HG03108 (cell line): ENCODE measurements around the gene BNIP3.
"Not testable (repeated sequence)": the region's sequence is repeated elsewhere in the genome, so short reads cannot be mapped to it uniquely, and the experiment has no call there.

Experiments
- ATAC-seq: cut with Tn5 transposase; IDR thresholded peaks from one replicate; pipeline ENCODE4 v1.9.1; 2021; ENCODE audit warnings: moderate library complexity; ENCODE audit not compliant: unreplicated experiment

Gene BNIP3

GRCh38 chr10:131954356-131954965, 27.3 kb downstream of the BNIP3 start:
- ATAC-seq, result no peak

GRCh38 chr10:131949908-131950307, 31.8 kb downstream of the BNIP3 start:
- not testable (repeated sequence) for ATAC-seq

GRCh38 chr10:131949041-131949862, 32.5 kb downstream of the BNIP3 start:
- no peak for ATAC-seq

DNA sequence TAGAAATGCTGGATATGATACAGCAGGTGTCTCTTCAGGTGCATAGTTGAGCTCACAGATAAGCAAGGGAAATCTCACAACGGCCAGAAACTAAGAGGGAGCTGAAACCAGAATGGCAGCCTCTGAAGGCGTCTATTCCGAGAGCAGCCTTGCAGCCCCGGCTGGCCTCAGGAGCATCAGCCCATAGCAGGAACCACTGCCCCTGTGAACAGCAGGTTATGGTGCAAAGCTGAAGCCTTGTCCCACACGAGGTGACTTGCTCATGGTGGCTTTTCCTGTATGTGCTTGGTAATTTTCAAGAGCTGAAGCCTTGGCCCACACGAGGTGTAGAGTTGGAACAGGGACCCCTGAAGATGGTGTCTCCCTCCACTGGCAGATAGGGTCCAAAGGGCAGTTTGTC, 33.2 kb downstream of the BNIP3 start:
- ATAC-seq, result no peak

DNA sequence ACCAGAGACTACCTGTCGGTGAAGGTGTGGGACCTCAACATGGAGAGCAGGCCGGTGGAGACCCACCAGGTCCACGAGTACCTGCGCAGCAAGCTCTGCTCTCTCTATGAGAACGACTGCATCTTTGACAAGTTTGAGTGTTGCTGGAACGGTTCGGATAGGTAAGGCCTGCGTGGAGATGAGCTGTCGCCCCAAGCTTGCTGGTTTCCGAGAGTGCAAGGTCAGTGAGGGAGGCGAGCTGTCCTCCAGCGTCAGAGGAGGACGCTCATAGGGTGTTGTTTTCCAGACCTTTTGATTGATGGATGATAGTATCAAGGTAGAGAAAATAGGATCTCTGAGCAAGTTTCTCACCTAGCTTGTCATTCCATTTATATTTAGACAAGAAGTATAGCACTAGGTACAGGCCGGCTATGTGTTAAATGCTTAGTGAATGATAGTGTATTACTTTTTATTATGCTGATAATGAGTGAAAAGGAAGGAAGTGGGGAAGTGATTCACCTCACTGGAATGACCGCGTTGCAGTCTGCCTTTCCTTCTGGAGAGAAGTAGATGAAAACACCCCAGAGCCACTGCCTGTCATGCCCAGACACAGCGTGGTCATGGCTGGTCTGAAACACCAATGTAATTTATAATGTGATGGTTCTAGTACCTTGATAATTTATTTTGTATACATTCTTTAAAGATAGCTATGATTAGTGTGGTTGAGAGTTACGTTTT, 33.9 kb downstream of the BNIP3 start:
- no peak for ATAC-seq

DNA sequence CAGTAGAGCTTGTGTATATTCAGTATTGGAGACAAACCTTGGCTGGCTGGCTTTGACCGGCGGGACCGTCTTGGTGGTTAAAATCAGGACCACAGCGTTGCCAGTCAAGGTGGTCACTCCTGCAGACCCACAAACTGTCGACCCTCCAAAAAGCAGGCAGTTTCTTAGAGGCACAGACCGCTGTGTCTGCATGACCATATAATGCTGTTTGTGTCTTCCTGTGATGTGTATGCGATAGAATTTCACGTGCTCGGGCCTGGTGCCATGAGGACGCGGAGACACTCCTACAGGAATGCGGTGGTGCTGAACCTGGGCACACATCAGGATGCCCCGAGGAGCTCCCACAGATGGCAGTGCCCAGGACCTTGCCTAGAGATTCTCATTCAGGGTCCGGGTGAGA, 34.8 kb downstream of the BNIP3 start:
- no peak for ATAC-seq

GRCh38 chr10:131946321-131946751, 35.4 kb downstream of the BNIP3 start:
- no peak for ATAC-seq

GRCh38 chr10:131944976-131945695, 36.6 kb downstream of the BNIP3 start:
- ATAC-seq, result no peak

DNA sequence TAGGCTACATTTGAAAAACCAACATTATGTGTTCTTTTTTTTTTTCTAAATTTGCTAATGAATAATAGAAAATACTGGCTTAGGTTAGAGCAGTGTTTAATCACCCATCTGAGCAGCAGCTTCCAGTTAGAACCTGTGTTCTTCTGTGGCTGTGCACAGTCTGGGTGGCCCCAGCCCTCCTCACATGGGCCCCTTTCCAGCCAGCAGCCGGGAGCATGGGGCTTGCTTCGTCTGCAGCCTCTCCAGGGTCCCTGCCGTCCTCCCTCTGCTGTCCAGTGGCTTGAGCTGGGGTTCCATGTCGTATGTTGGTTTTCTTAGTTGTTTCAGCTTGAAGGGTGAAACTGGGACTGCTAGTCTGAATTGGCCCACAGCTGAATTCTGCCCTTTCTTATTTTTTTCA, 37.3 kb downstream of the BNIP3 start:
- ATAC-seq, result no peak

DNA sequence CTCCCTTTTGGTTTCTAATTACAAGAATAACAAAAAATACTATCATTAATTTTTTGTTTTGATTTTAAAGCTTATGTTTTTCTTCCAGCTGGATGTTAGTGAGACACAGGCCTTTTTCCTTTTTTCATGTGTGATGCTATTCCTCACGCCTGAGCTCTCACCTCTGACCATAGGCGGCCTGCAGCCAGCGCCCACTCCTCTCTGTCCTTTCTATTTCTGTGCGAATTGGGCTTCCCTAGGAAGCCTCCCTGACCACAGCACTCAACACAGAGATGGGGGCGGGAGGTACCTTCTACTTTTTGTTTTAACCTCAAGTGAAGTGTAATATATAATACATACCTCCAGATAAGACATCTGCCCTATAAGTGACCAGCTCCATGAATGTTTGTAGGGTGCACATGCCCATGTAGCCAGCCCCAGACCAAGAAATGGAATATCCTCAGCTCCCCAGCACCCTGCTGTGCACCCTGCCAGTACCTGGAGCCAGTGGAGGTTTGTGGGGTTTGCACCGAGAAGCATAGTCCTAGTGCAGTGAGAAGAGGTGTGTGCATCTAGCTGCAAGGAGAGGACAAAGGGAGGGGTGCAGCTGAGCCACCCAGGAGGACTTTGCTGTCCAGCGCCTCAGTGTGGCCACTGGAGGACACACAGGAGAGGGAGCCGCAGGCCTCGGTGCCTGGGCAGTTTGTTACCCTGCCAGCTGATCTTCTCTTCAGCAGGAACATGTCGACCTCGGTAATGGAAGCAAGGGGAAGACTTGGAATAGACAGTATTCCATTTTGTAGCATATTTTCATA, 38.5 kb downstream of the BNIP3 start:
- no peak for ATAC-seq

DNA sequence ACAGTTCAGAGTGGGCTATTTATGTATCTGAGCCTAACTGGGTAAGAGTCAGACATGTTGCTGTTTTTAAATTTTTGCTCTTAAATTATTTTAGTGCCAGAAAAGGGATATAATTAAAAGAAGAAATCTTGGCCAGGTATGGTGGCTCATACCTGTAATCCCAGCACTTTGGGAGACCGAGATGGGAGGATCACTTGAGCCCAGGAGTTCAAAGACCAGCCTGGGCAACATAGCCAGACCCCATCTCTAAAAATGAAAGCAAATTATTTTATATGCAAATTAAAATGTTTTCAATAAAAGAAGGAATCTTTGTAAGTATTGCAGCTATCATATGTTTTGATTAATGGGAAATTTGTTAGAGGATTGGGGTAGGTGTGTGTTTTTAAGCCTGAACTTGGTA, 39.3 kb downstream of the BNIP3 start:
- no peak for ATAC-seq

- no peak for ATAC-seq
These were observed 43.0 kb downstream of the BNIP3 start for GRCh38 chr10:131938681-131939080.

DNA sequence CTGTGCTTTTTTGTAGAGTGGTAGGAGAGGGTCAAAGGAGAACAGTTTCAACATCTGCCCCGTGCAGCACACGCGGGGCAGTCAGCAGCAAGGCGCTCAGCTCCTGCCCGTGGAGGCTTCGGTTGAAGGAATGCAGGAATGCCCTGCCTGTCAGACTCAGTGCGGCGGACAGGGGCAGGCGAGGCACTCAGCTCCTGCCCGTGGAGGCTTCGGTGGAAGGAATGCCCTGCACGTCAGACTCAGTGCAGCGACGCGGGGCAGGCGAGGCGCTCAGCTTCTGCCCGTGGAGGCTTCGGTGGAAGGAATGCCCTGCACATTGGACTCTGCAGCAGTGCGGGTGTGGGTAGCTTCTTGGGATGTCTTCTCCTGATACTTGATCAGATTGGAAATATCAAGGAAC, 43.9 kb downstream of the BNIP3 start:
- ATAC-seq, result no peak

DNA sequence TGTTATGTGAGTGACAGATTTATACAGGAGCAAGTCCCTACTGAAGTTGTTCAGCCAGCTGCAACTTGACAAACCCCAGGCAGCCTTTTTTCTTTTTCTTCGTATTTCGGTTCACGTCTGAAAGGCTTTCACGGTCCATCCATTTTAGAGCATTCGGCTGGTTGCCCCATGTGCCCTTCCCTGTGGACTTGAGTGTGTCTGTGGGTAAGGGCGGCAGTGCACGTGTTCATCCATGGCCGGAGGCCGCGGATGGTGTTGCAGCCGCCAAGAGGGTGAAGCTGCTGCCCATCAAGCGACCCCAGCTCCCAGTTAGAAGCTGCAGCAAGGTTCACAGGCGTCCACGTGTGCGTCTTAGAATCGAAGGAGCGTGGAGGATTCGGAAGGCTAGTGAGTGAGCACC, 45.0 kb downstream of the BNIP3 start:
- no peak for ATAC-seq

GRCh38 chr10:131936294-131936693, 45.4 kb downstream of the BNIP3 start:
- no peak for ATAC-seq

GRCh38 chr10:131935260-131935659, 46.5 kb downstream of the BNIP3 start:
- ATAC-seq, result no peak

DNA sequence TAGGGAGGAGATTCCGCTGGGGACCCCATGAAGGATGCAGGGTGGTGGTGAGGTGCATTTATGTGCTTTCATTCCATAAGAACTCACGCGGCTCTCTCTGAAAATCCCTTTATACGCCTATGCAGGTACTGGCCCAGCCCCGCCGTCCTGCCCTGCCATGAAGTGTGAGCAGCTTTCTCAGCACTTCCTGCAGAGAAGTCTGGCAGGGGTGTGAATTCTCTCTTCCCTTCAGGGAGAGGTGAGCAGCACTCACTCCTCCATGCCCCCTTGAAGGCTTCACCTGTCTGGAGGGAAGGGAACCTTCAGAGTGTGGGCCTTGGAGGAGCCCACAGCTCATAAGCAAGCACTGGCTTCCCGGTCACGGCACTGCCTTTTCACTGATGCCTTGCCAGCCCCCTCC, 47.0 kb downstream of the BNIP3 start:
- no peak for ATAC-seq

GRCh38 chr10:131933696-131934086, 48.0 kb downstream of the BNIP3 start:
- ATAC-seq, result no peak

DNA sequence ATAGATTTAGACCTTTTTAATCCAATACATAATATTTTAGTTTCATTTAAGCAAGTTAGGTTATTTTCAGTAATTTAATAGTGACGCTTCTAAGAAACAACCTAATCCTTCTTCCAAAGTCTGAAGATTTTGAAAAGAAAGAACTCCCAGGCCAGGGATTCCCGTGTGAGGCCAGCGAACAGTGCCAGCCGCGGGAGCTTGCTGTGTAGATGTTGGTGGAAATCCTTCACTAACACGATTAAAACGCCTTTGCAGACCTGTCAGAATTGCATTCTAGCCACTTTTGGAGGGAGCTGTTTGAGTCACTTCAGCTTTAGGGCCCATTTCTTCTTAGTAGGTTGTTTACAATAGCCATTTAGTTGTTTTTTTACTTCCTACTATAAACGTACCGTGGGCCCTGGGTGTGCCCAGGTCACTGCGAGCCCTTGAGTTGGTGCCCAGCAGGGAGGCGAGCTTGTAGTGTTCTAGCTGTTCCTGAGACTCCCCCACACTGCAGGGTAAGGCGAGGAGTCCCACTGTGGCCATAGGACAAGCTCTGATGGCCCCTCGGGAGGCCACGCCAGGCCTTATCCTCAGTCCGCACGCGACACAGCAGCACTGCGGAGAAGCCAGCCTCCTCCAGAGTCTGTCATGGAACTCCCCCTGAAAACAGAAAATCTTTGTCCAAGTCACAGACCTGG, 48.6 kb downstream of the BNIP3 start:
- ATAC-seq, result no peak

DNA sequence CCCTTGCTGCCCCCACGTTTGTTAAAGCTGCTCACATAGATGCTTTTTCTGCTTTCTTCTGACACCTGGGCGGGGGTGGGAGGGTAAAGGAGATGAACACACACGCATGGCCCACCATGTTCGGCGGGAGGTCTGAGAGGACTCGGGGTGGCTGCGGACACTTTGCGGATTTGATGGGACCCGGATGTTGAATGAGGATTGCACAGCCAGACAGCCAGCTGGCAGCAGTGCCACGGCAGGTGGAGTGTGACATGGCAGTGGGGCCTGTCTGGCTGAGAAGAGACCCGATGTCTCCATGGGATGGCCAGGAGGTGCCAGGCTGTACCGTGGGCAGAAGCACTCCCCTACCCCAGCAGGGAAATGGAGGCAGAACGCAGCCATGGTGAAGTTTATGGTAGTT, 49.7 kb downstream of the BNIP3 start:
- no peak for ATAC-seq
